NB4 (cell line): ENCODE measurements around the gene PTPRK.
A peak's percentile ranks its signal among the peaks of the same experiment; 100 is the strongest.

Experiments
- DNase-seq: peaks from one replicate; pipeline ENCODE4 v3.0.0; 2010; ENCODE audit warnings: low read depth
- H3K4me3 ChIP-seq: one replicate; pipeline ENCODE4 v1.5.1; 2011; ENCODE audit warnings: mild to moderate bottlenecking, low read depth, low read length, moderate library complexity
- MYC ChIP-seq: IDR thresholded peaks from 2 replicates; pipeline ENCODE4 v1.6.1; 2011; ENCODE audit warnings: low read depth, low read length
- POLR2A ChIP-seq: IDR thresholded peaks from 2 replicates; pipeline ENCODE4 v1.6.1; 2011; ENCODE audit warnings: mild to moderate bottlenecking; ENCODE audit not compliant: insufficient read length; ENCODE audit errors: extremely low read depth
- TF ChIP-seq, protein P1 (sequence below): IDR thresholded peaks from one replicate; pipeline ENCODE4 v1.5.1; 2012; ENCODE audit warnings: low read depth, low read length
- TF ChIP-seq, protein P2 (sequence below): IDR thresholded peaks from 2 replicates; pipeline ENCODE4 v1.6.1; 2011; ENCODE audit warnings: low read depth, low read length

The PTPRK gene

DNA sequence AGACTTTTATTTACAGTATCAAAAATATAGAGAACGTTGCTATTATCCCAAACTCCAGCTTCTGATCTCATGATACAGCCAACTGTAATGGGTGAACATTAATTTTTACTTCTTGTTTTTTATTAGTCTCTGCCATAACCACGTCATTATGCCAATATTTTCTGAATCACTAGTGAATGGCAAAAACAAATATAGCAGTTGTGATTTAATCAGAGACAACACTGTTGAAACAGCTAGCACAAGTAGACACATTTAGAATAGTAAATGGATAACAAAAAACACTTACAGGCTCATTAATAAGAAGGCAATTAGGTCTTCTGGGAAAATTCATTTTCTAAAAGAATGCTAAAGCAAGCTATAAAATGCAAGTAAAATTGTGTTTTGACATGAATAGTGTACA lies 8.1 kb downstream of the PTPRK start:
- no peak overlapping the region for H3K4me3 ChIP-seq
- DNase-seq, result no peak
- TF ChIP-seq POLR2A (no peak), MYC (no peak)
- TF ChIP-seq, protein P1, sequence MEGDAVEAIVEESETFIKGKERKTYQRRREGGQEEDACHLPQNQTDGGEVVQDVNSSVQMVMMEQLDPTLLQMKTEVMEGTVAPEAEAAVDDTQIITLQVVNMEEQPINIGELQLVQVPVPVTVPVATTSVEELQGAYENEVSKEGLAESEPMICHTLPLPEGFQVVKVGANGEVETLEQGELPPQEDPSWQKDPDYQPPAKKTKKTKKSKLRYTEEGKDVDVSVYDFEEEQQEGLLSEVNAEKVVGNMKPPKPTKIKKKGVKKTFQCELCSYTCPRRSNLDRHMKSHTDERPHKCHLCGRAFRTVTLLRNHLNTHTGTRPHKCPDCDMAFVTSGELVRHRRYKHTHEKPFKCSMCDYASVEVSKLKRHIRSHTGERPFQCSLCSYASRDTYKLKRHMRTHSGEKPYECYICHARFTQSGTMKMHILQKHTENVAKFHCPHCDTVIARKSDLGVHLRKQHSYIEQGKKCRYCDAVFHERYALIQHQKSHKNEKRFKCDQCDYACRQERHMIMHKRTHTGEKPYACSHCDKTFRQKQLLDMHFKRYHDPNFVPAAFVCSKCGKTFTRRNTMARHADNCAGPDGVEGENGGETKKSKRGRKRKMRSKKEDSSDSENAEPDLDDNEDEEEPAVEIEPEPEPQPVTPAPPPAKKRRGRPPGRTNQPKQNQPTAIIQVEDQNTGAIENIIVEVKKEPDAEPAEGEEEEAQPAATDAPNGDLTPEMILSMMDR, result no peak
- TF ChIP-seq, protein P2, sequence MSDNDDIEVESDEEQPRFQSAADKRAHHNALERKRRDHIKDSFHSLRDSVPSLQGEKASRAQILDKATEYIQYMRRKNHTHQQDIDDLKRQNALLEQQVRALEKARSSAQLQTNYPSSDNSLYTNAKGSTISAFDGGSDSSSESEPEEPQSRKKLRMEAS, result no peak

DNA sequence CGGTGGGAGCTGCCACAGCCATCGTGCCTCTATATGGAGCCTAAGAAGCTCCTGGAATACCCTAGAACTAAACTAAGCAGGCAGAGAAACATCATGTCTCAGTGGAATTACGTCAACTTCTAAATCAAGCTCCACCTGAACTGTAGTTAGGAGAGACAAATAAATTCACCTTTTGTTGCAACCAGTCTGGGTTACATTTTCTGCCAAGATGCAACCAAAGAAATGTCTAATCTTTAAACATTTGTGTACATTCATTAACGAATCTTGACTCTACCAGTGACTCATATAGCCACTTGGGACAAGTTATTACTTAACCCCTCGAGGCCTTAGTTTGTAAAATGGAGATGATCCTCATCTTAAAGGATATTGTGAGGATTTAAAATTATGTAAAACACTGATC lies 8.9 kb downstream of the PTPRK start:
- TF ChIP-seq, protein P2, result no peak
- TF ChIP-seq, protein P1, result no peak
- no peak for TF ChIP-seq POLR2A
- no peak for TF ChIP-seq MYC
- no peak overlapping the region for H3K4me3 ChIP-seq
- DNase-seq, result no peak

DNA sequence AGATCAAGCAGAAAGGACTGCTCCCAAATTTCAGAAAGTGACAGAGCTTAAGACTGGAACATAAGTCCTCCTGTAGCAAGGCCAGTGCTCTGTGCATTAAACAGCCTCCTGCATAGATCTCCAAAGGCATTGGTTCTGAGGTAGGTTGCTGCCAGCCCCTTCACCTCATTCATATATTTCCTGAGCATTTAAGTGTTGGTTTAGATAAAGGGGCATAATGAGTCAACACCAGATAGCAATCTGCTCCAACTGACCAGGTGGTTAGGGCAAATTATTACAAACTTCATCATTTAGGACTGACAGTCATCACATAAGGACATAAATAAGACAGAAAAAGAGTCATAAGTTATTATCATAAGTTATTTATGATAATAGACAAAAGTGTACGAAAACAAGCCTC lies 10.7 kb downstream of the PTPRK start:
- TF ChIP-seq POLR2A, result no peak
- TF ChIP-seq, protein P1, result no peak
- TF ChIP-seq, protein P2, result no peak
- TF ChIP-seq MYC, result no peak

DNA sequence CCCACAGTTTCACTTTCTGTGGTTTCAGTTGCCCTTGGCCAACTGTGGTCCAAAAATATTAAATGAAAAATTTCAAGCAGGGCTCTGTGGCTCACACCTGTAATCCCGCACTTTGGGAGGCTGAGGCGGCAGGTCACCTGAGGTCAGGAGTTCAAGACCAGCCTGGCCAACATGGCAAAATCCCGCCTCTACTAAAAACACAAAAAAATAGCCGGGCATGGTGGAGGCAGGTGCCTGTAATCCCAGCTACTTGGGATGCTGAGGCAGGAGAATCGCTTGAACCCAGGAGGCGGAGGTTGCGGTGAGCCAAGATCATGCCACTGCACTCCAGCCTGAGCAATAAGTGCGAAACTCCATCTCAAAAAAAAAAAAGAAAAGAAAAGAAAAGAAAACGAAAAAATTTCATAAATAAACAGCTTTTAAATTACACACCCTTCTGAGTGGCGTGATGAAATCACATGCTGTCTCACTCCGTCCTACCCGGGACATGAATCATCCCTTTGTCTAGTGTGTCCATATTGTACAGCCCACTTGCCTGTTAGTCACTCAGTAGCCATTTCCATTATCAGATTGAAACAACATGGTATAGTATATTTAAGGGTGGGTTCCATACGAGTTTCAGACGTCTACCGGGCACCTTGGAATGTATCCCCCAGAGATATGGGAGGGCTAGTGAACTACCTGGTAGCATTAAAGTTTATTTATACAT lies 11.7 kb downstream of the PTPRK start:
- no peak overlapping the region for H3K4me3 ChIP-seq
- DNase-seq, result peak; percentile 25
- TF ChIP-seq, protein P1, result no peak
- TF ChIP-seq, protein P2, result no peak
- no peak for TF ChIP-seq MYC
- no peak for TF ChIP-seq POLR2A

More for the DNA sequence above, 10.7 kb downstream of the PTPRK start:
- DNase-seq, result no peak
- H3K4me3 ChIP-seq, result no peak overlapping the region

DNA sequence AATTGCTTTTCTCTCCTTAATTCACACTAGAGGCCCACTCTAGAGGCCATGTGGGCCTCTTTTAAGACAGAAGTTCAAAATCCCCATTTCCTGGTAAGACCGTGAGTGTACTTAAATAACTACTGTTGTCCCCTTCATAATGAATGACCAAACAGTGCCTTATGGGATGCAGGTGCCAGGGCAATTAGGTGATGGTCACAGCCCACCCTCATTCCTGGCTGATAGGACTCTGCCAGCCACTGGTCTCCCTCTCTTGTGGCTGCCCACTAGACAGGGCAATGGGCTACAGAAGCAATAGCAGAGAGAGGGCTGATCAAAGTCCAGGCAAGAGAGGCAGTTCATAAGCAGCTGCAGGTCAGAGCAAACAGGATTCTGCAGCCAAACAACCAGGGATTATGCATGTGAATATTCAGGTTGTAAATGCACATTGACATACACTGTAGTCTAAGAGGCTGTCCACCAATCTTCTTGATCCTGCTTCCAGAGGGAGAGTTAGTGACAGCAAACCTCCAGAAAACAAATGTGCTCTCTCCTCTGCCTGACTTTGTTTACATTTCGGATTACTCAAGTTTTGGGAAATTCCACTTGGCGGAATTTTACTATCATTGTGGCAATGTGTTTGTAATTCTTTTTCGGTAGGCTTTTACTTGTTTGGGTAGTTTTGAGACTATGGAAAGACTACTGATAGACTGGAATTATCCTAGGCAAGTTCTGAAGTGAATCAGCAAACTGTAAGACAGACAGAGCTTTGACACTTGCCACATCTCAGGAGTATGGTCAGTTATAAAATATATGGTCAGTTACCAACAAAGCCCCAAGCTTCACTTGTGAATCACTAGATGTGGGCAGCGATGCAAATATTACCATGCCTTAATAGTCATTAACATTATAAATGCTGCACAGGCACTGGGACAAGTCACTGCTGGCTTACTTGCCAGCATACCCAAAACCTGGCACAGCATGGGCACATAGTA lies 12.8 kb downstream of the PTPRK start:
- TF ChIP-seq, protein P2, result no peak
- TF ChIP-seq, protein P1, result no peak
- TF ChIP-seq POLR2A, result no peak
- TF ChIP-seq MYC, result no peak
- H3K4me3 ChIP-seq, result no peak overlapping the region
- no peak for DNase-seq
